ENCODE results near the gene ACTR6.

- TF ChIP-seq EP300 (IDR thresholded peaks at IDR 0.05; ENCODE audit: low read depth) (no peak), POLR2A (IDR thresholded peaks at IDR 0.05) (no peak), CTCF (IDR thresholded peaks at IDR 0.05) (no peak)
Measured at GRCh38 chr12:100243137-100243536, 42.5 kb downstream of the ACTR6 start.
